Immature natural killer cell (primary cell): Measurements from ENCODE around the gene IL18R1. TPM values are rescaled to one million over a fixed set of nuclear protein-coding genes. Genes with fewer than 3 reads are reported as not detected.

Experiments
- DNase-seq, 3 donors: peaks; one replicate each; pipeline ENCODE4 v3.0.0; 2022; ENCODE audit warnings: mixed read lengths in 1 of 3
- H3K27ac Mint-ChIP-seq, 6 donors: one replicate each; pipeline ENCODE4 v1.8.0; 2020; ENCODE audit warnings: mixed read lengths in 6 of 6, mild to moderate bottlenecking in 5 of 6, inconsistent platforms in 4 of 6, moderate library complexity in 3 of 6
- H3K27me3 Mint-ChIP-seq, 3 donors: one replicate each; pipeline ENCODE4 v1.8.0; 2020 to 2021; ENCODE audit warnings: low read depth in 3 of 3, mild to moderate bottlenecking in 3 of 3, mixed read lengths in 3 of 3, moderate library complexity in 3 of 3, inconsistent platforms in 1 of 3
- H3K36me3 Mint-ChIP-seq, 3 donors: one replicate each; pipeline ENCODE4 v1.8.0; 2020; ENCODE audit warnings: mixed read lengths in 3 of 3, inconsistent platforms in 2 of 3, mild to moderate bottlenecking in 2 of 3
- H3K4me1 Mint-ChIP-seq, 2 donors: one replicate each; pipeline ENCODE4 v1.8.0; 2020; ENCODE audit warnings: inconsistent platforms in 2 of 2, mild to moderate bottlenecking in 2 of 2, mixed read lengths in 2 of 2, moderate library complexity in 1 of 2
- H3K4me3 Mint-ChIP-seq, 5 donors: one replicate each; pipeline ENCODE4 v1.8.0; 2020; ENCODE audit warnings: mild to moderate bottlenecking in 5 of 5, mixed read lengths in 5 of 5, inconsistent platforms in 3 of 5, moderate library complexity in 3 of 5
- H3K9me3 Mint-ChIP-seq, 6 donors: one replicate each; pipeline ENCODE4 v1.8.0; 2020; ENCODE audit warnings: mild to moderate bottlenecking in 6 of 6, mixed read lengths in 6 of 6, inconsistent platforms in 4 of 6, moderate library complexity in 3 of 6
- polyA plus RNA-seq, 3 donors: library from polyadenylated mRNA; unstranded; fragments of 300-500 nt; fragmentation: Illumina TruSeq; gene quantifications; one replicate each; pipeline ENCODE4 v1.2.3, GENCODE V29; 2021

The IL18R1 gene
- polyA plus RNA-seq, 3 donors from 2014 or later = 32.9 to 49.9 (median 37.4) TPM

DNA sequence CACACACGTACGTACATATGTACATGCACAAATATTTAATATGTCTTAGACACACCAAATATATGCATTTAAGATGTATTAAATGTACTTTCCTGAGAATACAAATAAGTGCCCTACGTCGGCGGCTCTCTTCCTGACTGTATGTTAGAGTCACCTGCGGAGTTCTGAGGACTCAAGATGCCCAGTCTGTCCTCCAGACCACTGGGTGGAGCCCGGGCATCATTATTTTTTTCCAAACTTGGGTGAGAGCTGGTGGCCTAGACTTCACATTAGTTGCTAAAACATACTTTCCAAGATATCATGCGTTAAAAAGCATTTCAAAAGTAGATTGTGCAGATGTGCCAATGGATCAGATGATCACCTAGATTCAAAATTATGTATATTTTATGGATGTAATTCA, 2.9 kb downstream of the IL18R1 start:
- Mint-ChIP-seq H3K9me3 (no peaks in the 10 kb centered on the region), H3K4me1 (peaks cover 64 to 78% of the 10 kb centered on the region in 2 donors), H3K27ac (peak overlapping the region; percentile 70 to 97 (median 96)), H3K27me3 (peaks cover 4 to 7% (median 4%) of the 10 kb centered on the region in 3 donors), H3K4me3 (peak overlapping the region; percentile 65 to 100 (median 98)), H3K36me3 (peaks cover 14 to 23% (median 15%) of the 10 kb centered on the region in 3 donors)
- DNase-seq = peak; percentile 31 to 43 (median 42)

- H3K4me3 Mint-ChIP-seq = peak overlapping the region; percentile 26 to 100 (median 98)
- H3K36me3 Mint-ChIP-seq = peaks cover 17 to 32% (median 22%) of the 10 kb centered on the region in 3 donors
- peaks cover 4 to 8% (median 4%) of the 10 kb centered on the region in 3 donors for H3K27me3 Mint-ChIP-seq
- peak overlapping the region in 5 of 6 donors; percentile 16 to 97 (median 96) for H3K27ac Mint-ChIP-seq
- peaks cover 71 to 88% of the 10 kb centered on the region in 2 donors for H3K4me1 Mint-ChIP-seq
- no peak for DNase-seq
- no peaks in the 10 kb centered on the region for H3K9me3 Mint-ChIP-seq
Measured at GRCh38 chr2:102359527-102359926, 3.9 kb downstream of the IL18R1 start.

DNA sequence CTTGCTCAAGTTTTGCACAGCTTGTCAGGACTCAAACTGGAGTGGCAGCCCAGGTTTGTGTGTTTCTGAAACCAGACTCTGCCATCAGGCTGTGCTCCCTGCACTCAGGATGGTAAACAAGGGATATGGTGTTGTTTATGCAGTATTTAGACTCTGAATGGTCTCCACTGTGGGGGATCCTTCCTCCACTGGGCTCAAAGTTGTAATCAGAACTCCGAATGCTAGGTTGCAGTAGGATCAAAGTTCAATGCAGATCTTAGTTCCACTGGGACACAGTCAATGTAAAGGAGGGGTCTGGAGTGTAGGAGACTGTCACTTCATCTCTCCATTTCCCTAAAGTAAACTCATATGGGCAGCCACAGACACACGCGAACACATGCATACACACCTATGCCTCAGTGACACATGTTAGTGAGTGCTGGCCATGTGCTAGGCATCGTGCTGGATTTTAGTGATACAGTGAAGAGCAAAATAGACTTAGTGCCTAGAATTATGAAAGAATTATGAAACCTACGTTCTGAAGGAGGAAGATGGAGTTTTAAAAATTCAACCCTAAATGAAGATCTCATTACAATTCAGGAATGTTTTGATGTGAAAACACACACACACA, 6.1 kb downstream of the IL18R1 start:
- peaks cover 0 to 8% (median 3%) of the 10 kb centered on the region in 3 donors for H3K27me3 Mint-ChIP-seq
- peaks cover 82 to 91% of the 10 kb centered on the region in 2 donors for H3K4me1 Mint-ChIP-seq
- H3K36me3 Mint-ChIP-seq = peaks cover 33 to 54% (median 40%) of the 10 kb centered on the region in 3 donors
- peaks cover 0 to 9% (median 7%) of the 10 kb centered on the region in 6 donors for H3K9me3 Mint-ChIP-seq
- H3K27ac Mint-ChIP-seq = peak overlapping the region in 5 of 6 donors; percentile 47 to 83 (median 68)
- peak overlapping the region in 1 of 5 donors; percentile 33 for H3K4me3 Mint-ChIP-seq
- DNase-seq = no peak

GRCh38 chr2:102365763-102366162, 10.2 kb downstream of the IL18R1 start:
- peak overlapping the region; percentile 89 to 97 (median 94) for H3K27ac Mint-ChIP-seq
- H3K36me3 Mint-ChIP-seq = peaks cover 35 to 58% (median 45%) of the 10 kb centered on the region in 3 donors
- H3K4me3 Mint-ChIP-seq = peak overlapping the region; percentile 83 to 93 (median 87)
- no peak for DNase-seq
- peaks cover 0 to 11% (median 7%) of the 10 kb centered on the region in 6 donors for H3K9me3 Mint-ChIP-seq
- H3K27me3 Mint-ChIP-seq = peaks cover 0 to 10% (median 9%) of the 10 kb centered on the region in 3 donors
- H3K4me1 Mint-ChIP-seq = peaks cover 88 to 97% of the 10 kb centered on the region in 2 donors

- H3K4me1 Mint-ChIP-seq = peaks cover 88 to 97% of the 10 kb centered on the region in 2 donors
- H3K4me3 Mint-ChIP-seq = peak overlapping the region; percentile 83 to 93 (median 87)
- peak; percentile 61 to 68 (median 63) for DNase-seq
- peaks cover 35 to 56% (median 50%) of the 10 kb centered on the region in 3 donors for H3K36me3 Mint-ChIP-seq
- peaks cover 0 to 10% (median 9%) of the 10 kb centered on the region in 3 donors for H3K27me3 Mint-ChIP-seq
- peaks cover 0 to 11% (median 7%) of the 10 kb centered on the region in 6 donors for H3K9me3 Mint-ChIP-seq
- H3K27ac Mint-ChIP-seq = peak overlapping the region; percentile 89 to 97 (median 94)
Measured at GRCh38 chr2:102366406-102367112, 11.0 kb downstream of the IL18R1 start.

DNA sequence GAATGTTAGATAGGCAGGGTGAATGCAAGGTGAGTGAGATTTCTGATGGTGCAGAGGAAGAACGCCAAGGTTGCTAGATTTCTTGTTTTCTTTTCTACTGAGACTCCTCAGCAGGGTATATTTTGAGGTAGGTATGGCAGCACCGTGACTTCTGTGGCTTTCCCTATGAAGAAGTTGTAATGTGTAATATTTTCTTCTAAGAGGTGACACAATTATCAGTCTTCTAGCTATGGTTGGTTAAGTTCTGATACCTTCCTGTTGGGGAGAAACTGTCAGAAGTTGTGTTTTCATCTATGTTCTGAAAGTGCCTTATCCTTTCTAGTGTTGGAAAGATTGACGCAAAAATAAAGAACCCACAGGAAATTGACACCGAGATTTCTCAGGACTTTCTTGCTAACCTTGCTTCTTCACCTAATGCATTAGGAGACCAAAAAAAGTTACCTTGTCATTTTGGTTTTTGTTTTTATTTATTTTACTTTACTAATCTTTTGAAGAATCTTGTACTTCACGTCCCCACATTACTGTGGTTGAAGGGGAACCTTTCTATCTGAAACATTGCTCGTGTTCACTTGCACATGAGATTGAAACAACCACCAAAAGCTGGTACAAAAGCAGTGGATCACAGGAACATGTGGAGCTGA, 11.9 kb downstream of the IL18R1 start:
- H3K9me3 Mint-ChIP-seq = peaks cover 0 to 11% (median 7%) of the 10 kb centered on the region in 6 donors
- H3K36me3 Mint-ChIP-seq = peaks cover 30 to 53% (median 47%) of the 10 kb centered on the region in 3 donors
- peaks cover 87 to 100% of the 10 kb centered on the region in 2 donors for H3K4me1 Mint-ChIP-seq
- peak overlapping the region; percentile 83 to 93 (median 87) for H3K4me3 Mint-ChIP-seq
- H3K27me3 Mint-ChIP-seq = peaks cover 0 to 10% (median 9%) of the 10 kb centered on the region in 3 donors
- H3K27ac Mint-ChIP-seq = peak overlapping the region; percentile 89 to 97 (median 94)
- DNase-seq = peak; percentile 76 to 81 (median 80)

- peak overlapping the region; percentile 83 to 93 (median 87) for H3K4me3 Mint-ChIP-seq
- H3K36me3 Mint-ChIP-seq = peaks cover 20 to 52% (median 41%) of the 10 kb centered on the region in 3 donors
- peak overlapping the region; percentile 89 to 97 (median 94) for H3K27ac Mint-ChIP-seq
- peaks cover 0 to 10% (median 9%) of the 10 kb centered on the region in 3 donors for H3K27me3 Mint-ChIP-seq
- H3K4me1 Mint-ChIP-seq = peaks cover 79 to 93% of the 10 kb centered on the region in 2 donors
- peaks cover 0 to 11% (median 7%) of the 10 kb centered on the region in 6 donors for H3K9me3 Mint-ChIP-seq
- peak; percentile 53 to 70 (median 59) for DNase-seq
Measured at GRCh38 chr2:102368461-102369109, 13.0 kb downstream of the IL18R1 start.

DNA sequence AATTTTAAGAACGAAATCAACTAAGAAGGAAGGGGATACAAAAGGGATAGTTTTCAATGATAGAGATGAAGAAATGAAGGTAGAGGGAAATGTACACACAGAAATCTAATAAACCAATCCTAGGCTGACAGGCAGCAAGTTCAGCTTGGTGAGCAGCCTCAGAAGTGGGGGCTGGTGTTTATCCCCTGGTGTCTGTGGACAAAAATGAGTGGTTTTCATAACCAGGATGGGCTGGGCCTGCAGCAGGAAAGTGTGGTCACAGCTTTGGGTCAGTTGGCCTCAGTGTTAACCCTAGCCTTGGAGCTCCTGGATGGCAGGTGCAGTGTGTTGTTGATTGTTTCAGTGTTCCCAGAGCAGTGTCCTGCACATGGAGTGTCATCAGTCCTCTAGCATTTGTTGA, 14.3 kb downstream of the IL18R1 start:
- Mint-ChIP-seq H3K36me3 (peaks cover 21 to 48% (median 38%) of the 10 kb centered on the region in 3 donors), H3K27me3 (peaks cover 0 to 10% (median 4%) of the 10 kb centered on the region in 3 donors), H3K27ac (peak overlapping the region; percentile 89 to 97 (median 94)), H3K4me1 (peaks cover 69 to 80% of the 10 kb centered on the region in 2 donors), H3K9me3 (peaks cover 0 to 11% (median 7%) of the 10 kb centered on the region in 6 donors), H3K4me3 (peak overlapping the region; percentile 67 to 93 (median 74))
- DNase-seq = peak; percentile 36 to 58 (median 39)

GRCh38 chr2:102376052-102376591, 20.5 kb downstream of the IL18R1 start:
- no peak for DNase-seq
- Mint-ChIP-seq H3K27me3 (no peaks in the 10 kb centered on the region), H3K36me3 (peaks cover 36 to 77% (median 61%) of the 10 kb centered on the region in 3 donors), H3K27ac (peak overlapping the region in 2 of 6 donors; percentile 18 to 60), H3K9me3 (peaks cover 0 to 2% (median 0%) of the 10 kb centered on the region in 6 donors), H3K4me3 (no peak overlapping the region), H3K4me1 (peaks cover 35 to 58% of the 10 kb centered on the region in 2 donors)

DNA sequence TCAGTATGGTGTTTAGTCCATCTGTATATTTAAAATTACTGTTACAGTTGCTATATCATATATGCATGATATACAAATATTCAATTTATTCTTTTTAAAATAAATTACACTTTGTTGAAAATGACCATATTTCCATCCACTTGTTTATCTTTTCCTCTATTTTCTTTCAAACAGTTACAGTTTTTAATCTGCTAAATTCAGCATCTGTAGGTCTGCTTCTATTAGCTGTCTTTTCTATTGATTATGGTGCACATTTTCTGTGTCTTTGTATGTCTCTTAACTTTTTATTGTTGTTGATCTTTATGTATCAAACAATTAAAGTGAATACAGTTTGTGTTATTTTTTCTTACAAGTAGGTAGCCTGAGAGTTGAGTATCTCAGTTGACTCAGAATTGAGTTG, 28.1 kb downstream of the IL18R1 start:
- DNase-seq = no peak
- H3K9me3 Mint-ChIP-seq = peaks cover 9 to 26% (median 16%) of the 10 kb centered on the region in 6 donors
- peaks cover 0 to 1% (median 0%) of the 10 kb centered on the region in 3 donors for H3K27me3 Mint-ChIP-seq
- peaks cover 68 to 89% (median 72%) of the 10 kb centered on the region in 3 donors for H3K36me3 Mint-ChIP-seq
- no peak overlapping the region for H3K4me3 Mint-ChIP-seq
- H3K4me1 Mint-ChIP-seq = peaks cover 37 to 71% of the 10 kb centered on the region in 2 donors
- H3K27ac Mint-ChIP-seq = no peak overlapping the region

DNA sequence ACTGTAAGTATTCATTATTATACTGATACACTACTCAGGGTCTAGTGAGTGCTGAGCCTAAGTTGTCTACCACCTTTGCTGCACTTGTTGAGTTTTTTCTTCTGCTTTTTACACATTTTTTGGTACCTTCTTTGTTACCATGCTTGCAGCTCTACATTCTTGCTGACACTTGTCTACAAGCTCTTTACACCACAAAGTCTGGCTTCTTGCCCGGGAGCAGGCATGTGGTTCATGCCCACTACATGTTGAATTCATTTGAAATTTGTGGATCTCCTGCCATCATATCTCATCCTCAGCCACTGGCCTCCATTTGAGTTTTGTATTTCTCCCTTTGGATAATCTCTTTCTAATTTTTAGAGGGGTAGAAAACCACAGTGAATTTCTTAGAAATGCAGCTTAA, 29.9 kb downstream of the IL18R1 start:
- DNase-seq = no peak
- Mint-ChIP-seq H3K9me3 (peaks cover 9 to 26% (median 16%) of the 10 kb centered on the region in 6 donors), H3K36me3 (peaks cover 65 to 90% (median 72%) of the 10 kb centered on the region in 3 donors), H3K4me1 (peaks cover 28 to 69% of the 10 kb centered on the region in 2 donors), H3K27ac (no peak overlapping the region), H3K4me3 (no peak overlapping the region), H3K27me3 (peaks cover 0 to 1% (median 0%) of the 10 kb centered on the region in 3 donors)

DNA sequence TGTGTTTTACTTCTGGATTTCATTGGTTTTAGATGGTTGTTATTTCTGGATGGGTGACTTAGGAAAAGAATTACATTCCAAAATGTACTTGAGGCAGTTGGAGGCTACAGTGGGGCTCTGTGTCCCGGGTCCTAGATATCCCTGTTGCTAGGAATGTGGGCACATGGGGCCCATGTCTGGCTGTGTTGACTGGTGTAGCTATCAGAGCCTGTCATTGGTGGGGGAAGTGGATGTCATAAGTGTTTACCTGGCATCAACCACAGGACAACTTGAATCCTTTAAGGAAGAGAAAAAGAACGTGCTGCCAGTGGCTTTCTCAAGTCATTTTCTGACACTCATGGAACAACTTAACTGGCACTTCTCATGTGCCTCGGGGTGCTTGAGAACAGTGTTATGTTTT, 30.4 kb downstream of the IL18R1 start:
- no peak overlapping the region for H3K4me3 Mint-ChIP-seq
- H3K9me3 Mint-ChIP-seq = peaks cover 9 to 26% (median 16%) of the 10 kb centered on the region in 6 donors
- peaks cover 65 to 85% (median 73%) of the 10 kb centered on the region in 3 donors for H3K36me3 Mint-ChIP-seq
- peaks cover 27 to 66% of the 10 kb centered on the region in 2 donors for H3K4me1 Mint-ChIP-seq
- peak overlapping the region in 1 of 6 donors; percentile 51 for H3K27ac Mint-ChIP-seq
- DNase-seq = no peak
- peaks cover 0 to 1% (median 0%) of the 10 kb centered on the region in 3 donors for H3K27me3 Mint-ChIP-seq
